ENCODE results near the gene PIBF1.

The PIBF1 gene

DNA sequence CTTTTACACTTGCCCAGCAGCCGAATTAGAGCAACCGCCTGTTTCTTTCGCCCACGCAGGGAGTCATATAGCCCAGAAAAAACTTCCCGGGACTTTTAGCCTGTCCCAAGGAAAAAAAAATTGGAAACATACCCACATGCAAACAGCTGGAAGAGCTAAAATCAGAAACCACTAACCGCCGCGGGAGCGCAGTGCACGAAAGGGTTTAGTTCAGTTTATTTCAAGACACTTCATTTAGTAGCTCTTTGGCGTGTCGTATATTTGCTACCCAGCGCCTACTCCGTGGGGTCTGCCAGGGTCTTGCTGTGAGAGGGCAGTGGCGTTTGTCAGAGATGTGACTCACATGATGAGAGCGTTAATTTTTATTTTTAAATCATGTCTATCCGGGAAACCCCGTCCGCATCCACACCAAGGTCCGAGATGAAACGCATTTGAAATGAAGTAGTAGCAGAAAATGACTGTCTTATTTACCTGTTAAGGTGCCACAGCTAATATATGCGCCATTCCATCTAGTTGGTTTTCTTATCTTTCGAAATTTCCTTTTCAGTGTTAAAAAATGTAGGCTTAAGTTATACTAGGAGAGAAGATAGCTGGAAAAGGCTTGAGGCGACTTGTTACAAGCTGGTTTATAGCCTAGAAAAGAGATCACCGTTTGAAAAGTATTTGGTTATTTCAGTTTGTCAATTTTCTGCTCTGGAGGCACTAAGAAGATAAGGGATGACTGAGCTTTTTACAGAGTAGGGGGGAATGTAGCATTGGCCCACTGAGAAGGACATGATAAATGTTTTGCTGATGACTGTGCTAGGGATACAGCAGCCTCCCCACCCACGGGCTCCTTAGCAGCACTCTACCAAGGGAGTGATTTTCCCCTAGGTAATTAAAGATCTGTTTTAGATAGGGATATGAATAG lies 278.6 kb downstream of the PIBF1 start:
- no peak for DNase-seq (ENCODE audit: low spot score)

DNA sequence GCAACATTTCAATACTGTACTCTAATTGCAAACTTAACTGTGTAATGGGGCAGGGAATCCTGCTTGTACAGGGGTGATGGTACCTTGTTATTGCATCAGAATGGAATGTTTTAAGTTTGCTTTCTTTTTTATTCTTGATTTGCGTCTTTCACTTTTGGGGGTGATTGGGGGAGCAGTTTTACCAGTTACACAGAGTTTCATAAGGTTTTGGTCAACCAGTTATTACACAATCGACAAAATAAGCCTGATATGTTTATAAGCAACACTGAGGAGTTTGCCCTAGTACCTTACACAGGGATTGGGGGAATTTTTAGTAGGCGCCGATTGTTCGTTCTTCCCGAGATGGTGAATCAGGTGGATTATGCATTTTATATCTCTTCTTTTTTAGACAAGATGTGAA lies 279.5 kb downstream of the PIBF1 start:
- DNase-seq (ENCODE audit: low spot score) = no peak

DNA sequence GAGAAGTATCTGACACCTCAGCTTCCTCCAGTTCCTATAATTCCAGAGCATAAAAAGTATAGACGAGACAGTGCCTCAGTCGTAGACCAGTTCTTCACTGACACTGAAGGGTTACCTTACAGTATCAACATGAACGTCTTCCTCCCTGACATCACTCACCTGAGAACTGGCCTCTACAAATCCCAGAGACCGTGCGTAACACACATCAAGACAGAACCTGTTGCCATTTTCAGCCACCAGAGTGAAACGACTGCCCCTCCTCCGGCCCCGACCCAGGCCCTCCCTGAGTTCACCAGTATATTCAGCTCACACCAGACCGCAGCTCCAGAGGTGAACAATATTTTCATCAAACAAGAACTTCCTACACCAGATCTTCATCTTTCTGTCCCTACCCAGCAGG lies 279.9 kb downstream of the PIBF1 start:
- DNase-seq (ENCODE audit: low spot score) = no peak

DNA sequence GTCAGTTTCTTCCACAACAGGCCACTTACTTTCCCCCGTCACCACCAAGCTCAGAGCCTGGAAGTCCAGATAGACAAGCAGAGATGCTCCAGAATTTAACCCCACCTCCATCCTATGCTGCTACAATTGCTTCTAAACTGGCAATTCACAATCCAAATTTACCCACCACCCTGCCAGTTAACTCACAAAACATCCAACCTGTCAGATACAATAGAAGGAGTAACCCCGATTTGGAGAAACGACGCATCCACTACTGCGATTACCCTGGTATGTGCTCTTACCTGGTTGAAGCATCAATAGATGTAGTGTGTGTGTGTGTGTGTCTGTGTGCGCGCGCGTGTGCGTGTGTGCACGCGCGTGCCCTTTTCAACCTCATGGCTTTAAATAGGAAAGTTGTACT lies 280.5 kb downstream of the PIBF1 start:
- no peak for DNase-seq (ENCODE audit: low spot score)

DNA sequence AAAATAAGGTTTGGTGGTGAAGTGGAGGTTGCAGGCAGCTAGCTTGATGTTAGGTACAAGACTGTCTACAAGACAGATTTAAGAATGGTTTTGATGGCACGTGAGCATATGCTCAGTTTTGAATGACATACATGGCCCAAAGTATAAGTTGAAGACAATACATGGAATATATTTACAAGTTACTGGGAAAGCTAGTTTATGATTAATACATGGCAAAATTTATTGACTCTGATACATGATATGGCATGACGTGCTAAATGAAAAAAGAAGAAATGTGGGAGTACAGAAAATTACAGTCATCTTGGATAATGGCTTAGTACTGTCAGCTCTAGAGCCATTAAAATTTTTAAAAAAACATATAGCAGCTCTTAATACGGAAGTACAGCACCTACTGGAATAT lies 281.2 kb downstream of the PIBF1 start:
- no peak for DNase-seq (ENCODE audit: low spot score)

DNA sequence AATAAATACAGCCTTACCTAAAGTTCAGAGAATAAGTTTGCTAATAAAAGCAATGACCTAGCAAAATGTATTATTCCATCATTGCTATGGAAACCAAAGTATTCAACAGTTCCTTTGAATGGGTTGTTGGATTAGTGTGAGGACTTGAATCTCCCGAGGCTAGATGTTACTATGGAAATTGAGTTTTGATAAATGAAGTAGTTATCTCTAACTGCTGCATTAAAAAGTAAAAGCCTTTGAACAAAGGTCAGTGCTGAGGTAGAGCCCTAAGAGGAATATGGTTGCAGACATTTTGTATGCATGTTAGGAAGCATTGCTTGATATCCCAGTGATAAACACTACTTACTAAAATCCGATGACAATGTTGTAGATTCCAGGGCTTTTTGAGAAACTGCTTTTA lies 283.1 kb downstream of the PIBF1 start:
- no peak for DNase-seq (ENCODE audit: low spot score)

DNA sequence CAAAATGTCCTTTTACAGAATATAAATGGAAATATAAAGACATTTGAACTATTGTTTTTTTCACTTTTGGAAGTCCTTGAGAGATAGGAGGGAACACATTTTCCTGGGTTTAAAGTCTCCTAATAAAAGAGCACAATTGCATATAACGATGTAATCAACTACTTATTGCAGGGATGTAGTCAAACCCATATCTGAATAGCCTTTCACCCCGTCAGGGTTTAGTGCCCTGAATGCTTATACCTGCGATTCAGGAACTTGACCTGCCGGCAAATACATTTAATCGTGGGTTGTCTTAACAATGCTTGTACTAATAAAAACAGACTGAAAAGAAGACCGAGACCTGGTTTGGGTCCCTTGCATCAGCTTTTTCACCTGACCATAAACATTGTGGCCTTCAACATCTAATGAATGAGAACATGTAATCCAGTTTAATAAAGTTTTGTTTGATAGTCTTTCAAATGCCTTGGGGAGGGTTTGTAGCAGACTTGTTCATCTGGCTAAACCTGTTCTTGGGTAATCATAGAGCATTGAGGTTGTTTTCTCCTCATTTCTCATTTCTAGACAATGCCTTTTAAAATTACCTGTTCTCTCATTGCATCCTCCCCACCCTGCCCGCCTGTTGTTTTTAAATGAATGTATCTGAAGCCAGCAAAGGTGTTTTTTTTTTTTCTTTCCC lies 283.9 kb downstream of the PIBF1 start:
- DNase-seq (ENCODE audit: low spot score) = no peak
